HUDEP-2 (cell line): ENCODE measurements around the gene SPDYE5.
A peak's percentile ranks its signal among the peaks of the same experiment; 100 is the strongest.
"Not testable (repeated sequence)": the region's sequence is repeated elsewhere in the genome, so short reads cannot be mapped to it uniquely, and the experiment has no call there.

Experiments
- DNase-seq, 76 experiments: peaks; one replicate each; lab custom pipeline; 2025; ENCODE audit not compliant: unreplicated experiment in 76 of 76; lab: John Stamatoyannopoulos, UW

SPDYE5 gene, protein sequence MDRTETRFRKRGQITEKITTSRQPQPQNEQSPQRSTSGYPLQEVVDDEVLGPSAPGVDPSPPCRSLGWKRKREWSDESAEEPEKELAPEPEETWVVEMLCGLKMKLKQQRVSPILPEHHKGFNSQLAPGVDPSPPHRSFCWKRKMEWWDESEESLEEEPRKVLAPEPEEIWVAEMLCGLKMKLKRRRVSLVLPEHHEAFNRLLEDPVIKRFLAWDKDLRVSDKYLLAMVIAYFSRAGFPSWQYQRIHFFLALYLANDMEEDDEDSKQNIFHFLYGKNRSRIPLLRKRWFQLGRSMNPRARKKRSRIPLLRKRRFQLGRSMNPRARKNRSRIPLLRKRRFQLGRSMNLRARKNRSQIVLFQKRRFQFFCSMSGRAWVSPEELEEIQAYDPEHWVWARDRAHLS

GRCh38 chr7:75492020-75492419, at the start of gene SPDYE5:
SPDYE5 (plus strand) TSS chr7:75492320; CDS start chr7:75494048, 1,728 bp downstream.
- not testable (repeated sequence) for DNase-seq

DNA sequence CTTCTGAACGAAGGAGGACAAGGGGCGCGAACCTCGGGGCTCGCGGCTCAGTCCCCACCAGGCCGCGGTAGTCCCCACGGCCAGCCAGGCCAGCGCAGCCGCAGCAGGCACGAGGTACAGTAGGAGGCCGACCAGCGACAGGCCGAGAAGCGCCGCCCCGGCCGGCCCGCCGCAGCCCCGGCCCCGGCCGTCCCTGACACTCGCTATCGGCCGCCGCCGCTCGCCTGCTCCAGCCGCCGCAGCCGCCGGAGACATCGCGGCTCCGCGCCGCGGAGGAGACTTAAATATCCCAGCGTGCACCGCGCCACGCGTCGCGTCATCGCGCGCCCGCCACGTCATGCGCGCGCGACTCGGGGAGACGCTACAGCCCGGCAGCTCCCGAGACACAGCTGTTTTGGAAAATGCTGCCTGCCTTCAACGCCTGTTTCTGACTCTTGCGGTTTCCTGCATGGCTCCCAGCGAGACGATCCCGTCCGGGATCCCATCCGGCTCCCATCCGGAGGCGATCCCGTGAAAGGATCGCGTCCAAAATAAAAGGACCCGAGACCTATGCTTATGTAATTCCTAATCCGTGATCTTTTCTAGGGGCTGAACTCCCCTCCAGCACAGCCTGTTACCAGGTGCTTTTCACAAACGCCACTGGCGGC, 49.5 kb upstream of the SPDYE5 start:
- DNase-seq, result peak in 15 of 76 experiments; percentile 0 to 49 (median 10)

GRCh38 chr7:75449946-75450345, 42.2 kb upstream of the SPDYE5 start:
- DNase-seq, result not testable (repeated sequence)

GRCh38 chr7:75452494-75452955, 39.6 kb upstream of the SPDYE5 start:
- DNase-seq, result not testable (repeated sequence)

DNA sequence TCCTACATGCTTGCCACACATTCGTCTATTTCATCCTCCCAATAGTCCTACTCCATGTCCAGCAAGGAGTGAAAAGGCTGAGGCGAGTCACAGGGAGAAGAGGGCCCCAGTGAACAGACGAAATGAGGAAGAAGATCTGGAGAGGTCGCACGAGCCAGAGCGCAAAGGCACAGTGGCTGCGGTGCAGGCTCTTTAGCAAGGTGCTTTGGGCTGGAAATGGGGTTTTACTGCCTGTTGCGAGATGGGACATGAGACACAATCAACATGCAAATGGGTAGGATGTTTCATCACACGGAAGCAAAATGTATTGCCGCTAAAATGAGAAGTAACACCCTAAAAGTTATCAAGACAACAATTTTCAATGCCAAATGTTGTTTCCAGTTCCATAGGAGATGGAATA, 35.7 kb upstream of the SPDYE5 start:
- not testable (repeated sequence) for DNase-seq

GRCh38 chr7:75458034-75458433, 34.1 kb upstream of the SPDYE5 start:
- DNase-seq, result not testable (repeated sequence)

DNA sequence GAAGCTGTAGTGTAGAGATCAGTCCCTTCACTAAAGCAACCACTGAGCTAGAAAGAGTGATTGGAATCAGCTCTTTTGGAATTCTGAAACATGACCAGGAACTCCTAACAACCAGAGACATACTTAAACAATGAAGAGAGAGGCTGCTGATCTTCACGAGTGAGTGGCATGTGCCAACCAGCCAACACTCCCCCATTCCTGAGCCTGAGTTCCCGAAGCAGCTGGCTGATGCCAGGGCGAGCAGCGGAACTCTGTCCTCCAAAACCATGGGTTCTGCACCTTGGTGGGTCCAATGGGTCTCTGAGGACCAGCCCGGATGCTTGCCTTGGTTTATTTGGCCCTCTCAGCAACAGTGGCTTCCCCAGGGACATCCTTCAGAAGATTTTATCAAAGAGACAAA, 31.6 kb upstream of the SPDYE5 start:
- not testable (repeated sequence) for DNase-seq

DNA sequence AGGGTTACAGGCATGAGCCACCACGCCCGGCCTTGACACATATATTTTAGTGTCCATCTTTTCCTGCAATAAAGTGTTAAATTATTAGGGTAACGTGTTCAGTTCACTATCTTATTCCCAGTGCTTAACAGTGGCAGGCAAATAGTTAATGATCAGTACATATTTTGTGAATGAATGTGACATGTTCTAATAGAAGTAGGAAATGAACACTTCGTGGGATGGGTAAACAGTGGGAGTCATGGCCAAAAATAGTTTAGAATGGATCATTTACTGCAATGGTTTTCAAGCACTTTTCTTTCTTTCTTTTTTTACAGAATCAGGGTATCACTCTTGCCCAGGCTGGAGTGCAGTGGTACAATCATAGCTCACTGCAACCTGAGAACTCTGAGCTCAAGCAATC, 22.0 kb upstream of the SPDYE5 start:
- DNase-seq, result not testable (repeated sequence)

DNA sequence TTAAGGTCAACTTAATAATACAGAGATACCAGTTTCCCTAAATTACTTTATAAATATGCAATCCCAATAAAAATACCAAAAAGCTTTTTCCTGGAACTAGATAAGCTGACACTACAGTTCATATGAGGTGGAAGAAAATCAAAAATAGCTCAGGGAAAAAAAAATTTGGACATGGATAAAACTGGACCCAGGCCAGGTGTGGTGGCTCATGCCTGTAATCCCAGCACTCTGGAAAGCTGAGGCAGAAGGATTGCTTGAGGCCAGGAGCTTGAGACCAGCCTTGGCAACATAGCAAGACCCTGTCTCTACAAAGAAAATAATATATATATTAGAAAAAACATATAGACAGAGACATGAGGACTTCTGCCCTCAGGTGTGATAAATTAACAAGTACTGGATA, 14.7 kb upstream of the SPDYE5 start:
- DNase-seq, result not testable (repeated sequence)

DNA sequence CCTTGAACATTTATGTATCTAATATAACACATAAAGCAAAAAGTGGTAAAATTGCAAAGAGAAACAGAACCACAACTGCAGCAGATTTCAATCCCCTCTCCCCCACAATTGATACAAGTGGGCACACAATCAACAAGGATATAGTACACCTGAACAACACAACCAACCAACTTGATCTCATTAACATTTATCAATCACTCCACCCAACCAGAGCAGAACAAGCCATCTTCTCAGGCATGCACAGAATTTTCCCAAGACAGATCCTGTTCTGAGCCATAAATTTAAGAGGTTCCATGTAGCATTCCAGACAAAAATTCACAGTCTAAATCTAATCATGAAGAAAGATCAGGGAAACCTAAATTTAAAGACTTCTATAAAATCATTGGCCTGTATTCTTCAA, 11.8 kb upstream of the SPDYE5 start:
- not testable (repeated sequence) for DNase-seq

DNA sequence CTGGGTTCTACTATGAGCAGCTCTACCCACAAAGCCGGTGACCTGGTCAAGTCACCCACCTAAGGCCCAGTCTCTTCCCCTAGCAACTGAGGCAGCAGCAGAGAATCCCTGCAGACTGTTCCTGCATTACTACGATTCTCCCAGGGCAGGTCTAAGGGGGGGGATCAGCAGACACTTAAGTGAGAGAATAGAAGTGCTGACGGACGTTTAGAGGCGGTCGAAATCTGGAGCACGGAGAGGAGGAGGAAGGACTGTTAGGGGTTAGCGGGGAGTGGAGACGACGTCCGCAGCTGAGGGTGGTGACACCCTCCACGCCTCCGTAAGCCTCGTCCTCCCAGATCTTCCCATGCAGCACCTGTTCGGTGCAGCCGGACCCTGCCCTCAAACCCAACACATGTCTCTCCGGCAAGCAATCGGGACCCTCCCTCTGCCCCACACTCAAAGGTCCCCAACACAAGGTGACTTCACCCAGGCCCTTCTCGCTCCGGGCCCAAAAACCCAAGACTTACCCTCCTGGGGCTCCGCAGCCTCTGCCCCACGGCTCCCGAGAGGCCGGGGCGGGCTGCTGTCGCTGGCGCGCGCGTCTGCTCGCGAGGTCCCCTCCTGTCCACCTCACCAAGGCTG, 6.7 kb upstream of the SPDYE5 start:
- peak in 5 of 76 experiments; percentile 2 to 23 (median 14) for DNase-seq

- DNase-seq, result peak in 74 of 76 experiments; percentile 23 to 92 (median 84)
These were observed 6.0 kb upstream of the SPDYE5 start, which contains the start of gene POM121C for GRCh38 chr7:75485979-75486643. POM121C (minus strand) TSS chr7:75486299; CDS start chr7:75441496, 44,803 bp downstream.

GRCh38 chr7:75509033-75509432, 16.9 kb downstream of the SPDYE5 start:
- not testable (repeated sequence) for DNase-seq

DNA sequence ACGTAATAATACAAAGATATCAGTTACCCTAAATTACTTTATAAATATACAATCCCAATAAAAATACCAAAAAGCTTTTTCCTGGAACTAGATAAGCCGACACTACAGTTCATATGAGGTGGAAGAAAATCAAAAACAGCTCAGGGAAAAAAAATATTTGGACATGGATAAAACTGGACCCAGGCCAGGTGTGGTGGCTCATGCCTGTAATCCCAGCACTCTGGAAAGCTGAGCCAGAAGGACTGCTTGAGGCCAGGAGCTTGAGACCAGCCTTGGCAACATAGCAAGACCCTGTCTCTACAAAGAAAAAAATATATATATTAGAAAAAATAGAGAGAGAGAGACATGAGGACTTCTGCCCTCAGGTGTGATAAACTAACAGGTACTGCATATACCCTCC, 26.7 kb downstream of the SPDYE5 start:
- not testable (repeated sequence) for DNase-seq

DNA sequence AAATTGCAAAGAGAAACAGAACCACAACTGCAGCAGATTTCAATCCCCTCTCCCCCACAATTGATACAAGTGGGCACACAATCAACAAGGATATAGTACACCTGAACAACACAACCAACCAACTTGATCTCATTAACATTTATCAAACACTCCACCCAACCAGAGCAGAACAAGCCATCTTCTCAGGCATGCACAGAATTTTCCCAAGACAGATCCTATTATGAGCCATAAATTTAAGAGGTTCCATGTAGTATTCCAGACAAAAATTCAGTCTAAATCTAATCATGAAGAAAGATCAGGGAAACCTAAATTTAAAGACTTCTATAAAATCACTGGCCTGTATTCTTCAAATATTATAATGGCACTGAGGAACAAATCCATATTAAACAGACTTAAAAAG, 29.6 kb downstream of the SPDYE5 start:
- not testable (repeated sequence) for DNase-seq

- peak in 11 of 76 experiments; percentile 2 to 18 (median 6) for DNase-seq
These were observed 35.2 kb downstream of the SPDYE5 start for GRCh38 chr7:75527224-75527722.

DNA sequence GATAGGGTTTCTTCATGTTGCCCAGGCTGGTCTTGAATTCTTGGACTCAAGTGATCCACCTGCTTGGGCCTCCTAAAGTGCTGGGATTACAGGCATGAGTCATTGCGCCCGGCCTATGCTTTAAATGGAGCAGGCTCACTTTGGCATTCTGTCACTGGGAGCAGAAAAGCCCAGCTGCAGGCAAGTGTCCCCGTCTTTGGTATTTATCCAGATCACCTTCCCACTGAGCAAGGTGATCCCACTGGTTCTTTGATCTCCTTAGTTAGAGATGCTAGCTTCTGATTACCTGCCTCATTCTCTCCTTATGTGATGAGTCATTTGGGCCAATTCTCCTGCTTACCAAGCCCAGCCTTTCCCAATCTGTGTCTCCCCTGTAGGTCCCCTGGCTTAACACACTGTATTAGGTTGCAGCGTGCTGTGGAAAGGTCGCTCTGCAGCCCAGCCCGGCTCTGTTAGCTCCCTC, 39.3 kb downstream of the SPDYE5 start:
- DNase-seq, result no peak

DNA sequence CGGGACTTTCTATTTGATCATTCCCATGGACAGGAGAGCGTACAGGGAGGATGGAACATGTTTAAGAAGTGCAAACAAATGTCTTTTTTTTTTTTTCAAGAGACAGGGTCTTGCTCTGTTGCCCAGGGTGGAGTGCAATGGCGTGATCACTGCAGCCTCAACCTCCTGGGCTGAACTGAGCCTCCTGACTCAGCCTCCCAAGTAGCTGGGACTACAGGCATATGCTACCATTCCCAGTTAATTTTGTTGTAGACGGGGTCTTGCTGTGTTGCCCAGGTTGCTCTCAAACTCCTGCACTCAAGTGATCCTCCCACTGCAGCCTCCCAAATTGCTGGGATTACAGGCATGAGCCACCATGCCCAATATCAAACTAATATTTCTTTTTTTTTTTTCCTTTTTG, 40.5 kb downstream of the SPDYE5 start:
- no peak for DNase-seq

DNA sequence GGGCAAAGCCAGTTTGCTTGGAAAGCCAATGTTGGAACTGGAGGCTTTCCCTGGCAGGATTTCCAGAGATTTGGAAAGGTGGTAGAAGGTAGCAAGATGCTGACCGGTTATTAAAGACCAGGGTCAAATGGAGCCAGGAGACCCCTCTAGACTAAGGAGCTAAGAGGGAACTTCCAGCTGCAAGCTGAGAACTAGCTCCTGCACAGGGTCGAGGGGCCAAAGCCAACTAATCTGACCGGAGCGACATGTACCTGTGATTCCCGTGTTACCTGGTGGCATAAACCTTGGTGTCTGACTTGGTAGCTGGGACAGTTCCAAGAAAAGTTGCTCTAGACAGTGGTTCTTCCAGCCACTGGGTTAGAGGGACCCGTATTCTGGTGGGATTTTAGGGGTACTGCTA, 41.8 kb downstream of the SPDYE5 start:
- no peak for DNase-seq

- DNase-seq, result no peak
These were observed 42.7 kb downstream of the SPDYE5 start for GRCh38 chr7:75534727-75535307.
